Measurements from ENCODE around the gene UGT2B10.

The UGT2B10 gene

GRCh38 chr4:68871809-68872642 lies 56.2 kb downstream of the UGT2B10 start:
- DNase-seq: no peak

- DNase-seq: no peak
Observed at GRCh38 chr4:68872643-68873502, 57.1 kb downstream of the UGT2B10 start.

- DNase-seq: no peak
Observed at GRCh38 chr4:68874507-68874906, 58.7 kb downstream of the UGT2B10 start.

GRCh38 chr4:68877555-68877954 lies 61.8 kb downstream of the UGT2B10 start:
- no peak for DNase-seq

- no peak for DNase-seq
Observed at GRCh38 chr4:68878048-68878447, 62.3 kb downstream of the UGT2B10 start.

All from T1000 (cell line).